Mucosa of stomach (tissue), 1 donor: ENCODE results near the gene EPB41.
"Not testable (repeated sequence)": the region's sequence is repeated elsewhere in the genome, so short reads cannot be mapped to it uniquely, and the experiment has no call there.

Experiments used
- H3K27me3 ChIP-seq: one replicate; pipeline ENCODE4 v1.7.0; 2013; ENCODE audit warnings: mild to moderate bottlenecking, low read length; ENCODE audit not compliant: control insufficient read depth, insufficient read depth
- H3K36me3 ChIP-seq: one replicate; pipeline ENCODE4 v1.7.0; 2013; ENCODE audit warnings: low read length; ENCODE audit not compliant: control insufficient read depth, insufficient read depth
- H3K4me1 ChIP-seq: one replicate; pipeline ENCODE4 v1.7.0; 2013; ENCODE audit warnings: mild to moderate bottlenecking, low read length; ENCODE audit not compliant: control insufficient read depth, insufficient read depth
- H3K4me3 ChIP-seq: one replicate; pipeline ENCODE4 v1.7.0; 2013; ENCODE audit warnings: low read length
- H3K9ac ChIP-seq: one replicate; pipeline ENCODE4 v1.7.0; 2013; ENCODE audit warnings: mild to moderate bottlenecking, low read length, moderate library complexity
- H3K9me3 ChIP-seq: one replicate; pipeline ENCODE4 v1.7.0; 2013; ENCODE audit warnings: mild to moderate bottlenecking, low read length, moderate library complexity; ENCODE audit not compliant: control insufficient read depth
- donor health status: Pancreatic carcinoma.

The EPB41 gene

GRCh38 chr1:29124366-29125236 is 210.2 kb downstream of the EPB41 start:
- no peaks in the 10 kb centered on the region for H3K9me3 ChIP-seq
- peak overlapping the region; percentile 41 for H3K4me3 ChIP-seq
- H3K27me3 ChIP-seq: peaks cover 59% of the 10 kb centered on the region
- H3K9ac ChIP-seq: peak overlapping the region; percentile 75
- peaks cover 21% of the 10 kb centered on the region for H3K4me1 ChIP-seq
- no peaks in the 10 kb centered on the region for H3K36me3 ChIP-seq

- H3K9me3 ChIP-seq: no peaks in the 10 kb centered on the region
- H3K9ac ChIP-seq: peak overlapping the region; percentile 75
- no peaks in the 10 kb centered on the region for H3K36me3 ChIP-seq
- H3K27me3 ChIP-seq: peaks cover 59% of the 10 kb centered on the region
- H3K4me3 ChIP-seq: no peak overlapping the region
- peaks cover 21% of the 10 kb centered on the region for H3K4me1 ChIP-seq
These were observed 210.9 kb downstream of the EPB41 start for GRCh38 chr1:29125237-29125641.

GRCh38 chr1:29125788-29126187 is 211.4 kb downstream of the EPB41 start:
- Histone ChIP-seq H3K4me3 (no peak overlapping the region), H3K9ac (no peak overlapping the region), H3K27me3 (peaks cover 56% of the 10 kb centered on the region), H3K4me1 (peaks cover 21% of the 10 kb centered on the region), H3K9me3 (no peaks in the 10 kb centered on the region), H3K36me3 (no peaks in the 10 kb centered on the region)

- Histone ChIP-seq H3K9me3 (no peaks in the 10 kb centered on the region), H3K9ac (no peak overlapping the region), H3K4me1 (peaks cover 21% of the 10 kb centered on the region), H3K27me3 (peaks cover 52% of the 10 kb centered on the region), H3K36me3 (no peaks in the 10 kb centered on the region), H3K4me3 (no peak overlapping the region)
These were observed 211.8 kb downstream of the EPB41 start for GRCh38 chr1:29126198-29126597.

- no peaks in the 10 kb centered on the region for H3K9me3 ChIP-seq
- no peaks in the 10 kb centered on the region for H3K36me3 ChIP-seq
- H3K4me1 ChIP-seq: peaks cover 11% of the 10 kb centered on the region
- no peak overlapping the region for H3K4me3 ChIP-seq
- peaks cover 34% of the 10 kb centered on the region for H3K27me3 ChIP-seq
- no peak overlapping the region for H3K9ac ChIP-seq
These were observed 214.4 kb downstream of the EPB41 start for GRCh38 chr1:29128739-29129138.

GRCh38 chr1:29129916-29130315 is 215.5 kb downstream of the EPB41 start:
- peaks cover 26% of the 10 kb centered on the region for H3K27me3 ChIP-seq

GRCh38 chr1:29131056-29131455 is 216.7 kb downstream of the EPB41 start:
- not testable (repeated sequence) for H3K4me1 ChIP-seq, H3K9ac ChIP-seq, H3K36me3 ChIP-seq, H3K9me3 ChIP-seq, H3K4me3 ChIP-seq
- H3K27me3 ChIP-seq: peaks cover 18% of the 10 kb centered on the region

More at GRCh38 chr1:29129916-29130315, 215.5 kb downstream of the EPB41 start:
- H3K4me1 ChIP-seq: peaks cover 9% of the 10 kb centered on the region
- no peak overlapping the region for H3K4me3 ChIP-seq
- H3K9ac ChIP-seq: no peak overlapping the region
- no peaks in the 10 kb centered on the region for H3K36me3 ChIP-seq
- H3K9me3 ChIP-seq: no peaks in the 10 kb centered on the region

GRCh38 chr1:29133861-29134694 is 219.7 kb downstream of the EPB41 start:
- no peaks in the 10 kb centered on the region for H3K9me3 ChIP-seq
- peaks cover 11% of the 10 kb centered on the region for H3K27me3 ChIP-seq
- no peaks in the 10 kb centered on the region for H3K36me3 ChIP-seq
- no peak overlapping the region for H3K9ac ChIP-seq
- H3K4me1 ChIP-seq: peaks cover 6% of the 10 kb centered on the region
- no peak overlapping the region for H3K4me3 ChIP-seq

GRCh38 chr1:29134695-29135028 is 220.3 kb downstream of the EPB41 start:
- Histone ChIP-seq H3K36me3 (no peaks in the 10 kb centered on the region), H3K4me1 (peaks cover 6% of the 10 kb centered on the region), H3K27me3 (peaks cover 11% of the 10 kb centered on the region), H3K9me3 (no peaks in the 10 kb centered on the region), H3K4me3 (no peak overlapping the region), H3K9ac (no peak overlapping the region)

- H3K4me1 ChIP-seq: peaks cover 6% of the 10 kb centered on the region
- H3K9ac ChIP-seq: no peak overlapping the region
- H3K36me3 ChIP-seq: no peaks in the 10 kb centered on the region
- no peaks in the 10 kb centered on the region for H3K9me3 ChIP-seq
- H3K27me3 ChIP-seq: peaks cover 11% of the 10 kb centered on the region
- H3K4me3 ChIP-seq: no peak overlapping the region
These were observed 222.1 kb downstream of the EPB41 start for GRCh38 chr1:29136391-29136915.

- no peak overlapping the region for H3K4me3 ChIP-seq
- no peaks in the 10 kb centered on the region for H3K27me3 ChIP-seq
- H3K36me3 ChIP-seq: peaks cover 6% of the 10 kb centered on the region
- no peak overlapping the region for H3K9ac ChIP-seq
- peaks cover 13% of the 10 kb centered on the region for H3K4me1 ChIP-seq
- H3K9me3 ChIP-seq: no peaks in the 10 kb centered on the region
These were observed 228.3 kb downstream of the EPB41 start for GRCh38 chr1:29142714-29143113.

GRCh38 chr1:29144178-29144577 is 229.8 kb downstream of the EPB41 start:
- no peaks in the 10 kb centered on the region for H3K9me3 ChIP-seq
- H3K36me3 ChIP-seq: peaks cover 17% of the 10 kb centered on the region
- no peaks in the 10 kb centered on the region for H3K27me3 ChIP-seq
- peaks cover 13% of the 10 kb centered on the region for H3K4me1 ChIP-seq
- no peak overlapping the region for H3K4me3 ChIP-seq
- H3K9ac ChIP-seq: no peak overlapping the region
